Measurements from ENCODE around the gene NCOA5. TPM values are rescaled to one million over a fixed set of nuclear protein-coding genes. Genes with fewer than 3 reads are reported as not detected.

NCOA5 gene
- total and polyA plus RNA-seq, 9 of the 15 experiments (the other 6 are each of a cell fraction or from before 2014, with no cell fraction given): 3.9 to 22.8 (median 13.8) TPM

- BruUV-seq (replicated peaks): no TSS peak
- ChIA-PET POLR2A (no interaction called here), CTCF (ENCODE audit: low intra/inter-chr PET ratio) (interaction anchor here (0.6 kb wide), 1 partner anchor 472 kb away, joined by 3 read pairs; no protein-coding TSS in a partner anchor)
- TF ChIP-seq PTBP1 (IDR thresholded peaks at IDR 0.05; ENCODE audit: low read depth, low read length): no peak
- no peak for TF ChIP-seq NCOA4 (IDR thresholded peaks at IDR 0.05; ENCODE audit: partially characterized antibody)
- TF ChIP-seq POLR2H (tag; IDR thresholded peaks at IDR 0.05; ENCODE audit: low read depth): no peak
- TF ChIP-seq TRIM25 (IDR thresholded peaks at IDR 0.05; ENCODE audit: borderline replicate concordance): no peak
- TF ChIP-seq PHTF2 (CRISPR knock-in tag; IDR thresholded peaks at IDR 0.05): no peak
- no peak for TF ChIP-seq ZNF12 (CRISPR knock-in tag; IDR thresholded peaks at IDR 0.05)
- no peak for TF ChIP-seq CREB5 (CRISPR knock-in tag; IDR thresholded peaks at IDR 0.05)
- TF ChIP-seq ZNF696 (CRISPR knock-in tag; conservative IDR thresholded peaks at IDR 0.05): no peak
- no peak for TF ChIP-seq HLTF (IDR thresholded peaks at IDR 0.05)
- no peak for TF ChIP-seq ZNF384 (IDR thresholded peaks at IDR 0.05; ENCODE audit: low read depth, low read length)
- no peak for TF ChIP-seq XRCC4 (IDR thresholded peaks at IDR 0.05; ENCODE audit: extremely low read depth, insufficient read depth, insufficient read length)
- no peak for TF ChIP-seq CBX8 (IDR thresholded peaks at IDR 0.05; ENCODE audit: borderline replicate concordance, extremely low read depth, low read depth, low read length, poor library complexity, severe bottlenecking)
- Histone ChIP-seq H3K4me1 (replicated peaks in 1 of 2; ENCODE audit: control insufficient read depth in 2 of 2, insufficient read depth in 2 of 2, low read length in 2 of 2) (0 out of 5 replicates have a peak, but pooled peaks cover 0 to 7% of the 10 kb centered on the region in 2 experiments), H4K20me1 (replicated peaks; ENCODE audit: control insufficient read depth, insufficient read depth, low read length) (peaks cover 8% of the 10 kb centered on the region), H2AFZ (ENCODE audit: low read depth, low read length) (no peak overlapping the region), H3K4me2 (ENCODE audit: insufficient read depth, low read length) (no peak overlapping the region), H3K9me3 (replicated peaks; ENCODE audit: control insufficient read depth, insufficient read depth, low read depth, low read length) (no peaks in the 10 kb centered on the region), H3K79me2 (ENCODE audit: control insufficient read depth, insufficient read depth, low read length) (no peaks in the 10 kb centered on the region), H3K9ac (ENCODE audit: insufficient read depth in 1 of 2, low read depth in 2 of 2, low read length in 2 of 2) (no peak overlapping the region), H3K4me3 (no peak overlapping the region), H3K27me3 (ENCODE audit: control insufficient read depth in 2 of 2, insufficient read depth in 2 of 2, low read length in 2 of 2) (peaks cover 5 to 29% of the 10 kb centered on the region in 2 experiments; a peak in 4 of 5 replicates), H3K9me1 (ENCODE audit: control insufficient read depth, insufficient read depth, low read length) (no peaks in the 10 kb centered on the region), H3K27ac (ENCODE audit: extremely low read depth, low read depth, low read length) (no peak overlapping the region), H3K36me3 (ENCODE audit: control insufficient read depth, insufficient read depth, low read length) (no peaks in the 10 kb centered on the region)
- no peak for FAIRE-seq
- intact Hi-C loops (cut with micrococcal nuclease): loop anchor here (5.0 kb wide), 2 partner anchors 108 to 177 kb away; partner anchors contain the start of gene CDH22
- ATAC-seq: no peak
- in situ Hi-C loops (cut with MboI): loop anchor here (25.0 kb wide), 1 partner anchor 182 kb away; the partner anchor contains the start of gene CDH22
- WGBS (ENCODE audit: insufficient coverage, low coverage, missing lambda C conversion rate): 0% methylated on average over 4 of the region's 4 CpGs
- DNase-seq (ENCODE audit: extremely low read depth in 1 of 4, low spot score in 3 of 4): no peak
Observed at GRCh38 chr20:46130534-46130933, 40.8 kb upstream of the NCOA5 start.
